OCI-LY7 (cell line): Measurements from ENCODE around the gene MRPS6. TPM values are rescaled to one million over a fixed set of nuclear protein-coding genes. Genes with fewer than 3 reads are reported as not detected.

ENCODE experiments used
- BruUV-seq: library from RNA; stranded (reverse); fragments of 400-500 nt; replicated peaks from 2 replicates; lab custom pipeline; 2021; lab: Mats Ljungman, UMichigan
- CTCF ChIA-PET: fragments of 300-600 bp; sonication (Branson Sonifier 250); formaldehyde crosslinking; loops from one replicate; lab custom pipeline; 2022; ENCODE audit warnings: antibody characterized with exemption; ENCODE audit not compliant: unreplicated experiment; lab: Charles Lee
- POLR2A ChIA-PET: fragments of 300-600 bp; sonication (Branson Sonifier 250); formaldehyde crosslinking; loops from one replicate; lab custom pipeline; 2022; ENCODE audit warnings: antibody characterized with exemption; lab: Charles Lee
- DNase-seq: peaks from one replicate; pipeline ENCODE4 v3.0.0-alpha.2; 2015; ENCODE audit warnings: low spot score
- H2AFZ ChIP-seq: fragments of 200-600 bp; sonication (generic), shearing (Covaris generic); 2 replicates; pipeline ENCODE4 v1.6.1; 2014; ENCODE audit warnings: mild to moderate bottlenecking, antibody characterized with exemption, low read length, moderate library complexity
- H3K27ac ChIP-seq: fragments of 200-600 bp; sonication (generic); 2 replicates; pipeline ENCODE4 v1.5.1; 2014; ENCODE audit warnings: mixed run types, low read depth, mild to moderate bottlenecking, moderate library complexity, low read length, inconsistent platforms; ENCODE audit not compliant: poor library complexity, severe bottlenecking
- H3K36me3 ChIP-seq: fragments of 200-600 bp; sonication (generic); 2 replicates; pipeline ENCODE4 v1.6.1; 2014; ENCODE audit warnings: mild to moderate bottlenecking, antibody characterized with exemption, low read length, moderate library complexity, mixed read lengths; ENCODE audit not compliant: insufficient read depth
- H3K4me1 ChIP-seq: fragments of 200-600 bp; sonication (generic); 2 replicates; pipeline ENCODE4 v1.5.1; 2014; ENCODE audit warnings: mild to moderate bottlenecking, low read length; ENCODE audit not compliant: insufficient read depth, poor library complexity, severe bottlenecking
- H3K4me2 ChIP-seq: fragments of 200-600 bp; sonication (generic); 2 replicates; pipeline ENCODE4 v1.6.1; 2014; ENCODE audit warnings: mild to moderate bottlenecking, low read length
- H3K4me3 ChIP-seq: fragments of 200-600 bp; sonication (generic); 2 replicates; pipeline ENCODE4 v1.5.1; 2014; ENCODE audit warnings: mild to moderate bottlenecking, low read depth, low read length; ENCODE audit not compliant: poor library complexity, severe bottlenecking
- H3K79me2 ChIP-seq: fragments of 200-600 bp; sonication (generic); 2 replicates; pipeline ENCODE4 v1.6.1; 2016; ENCODE audit warnings: low read depth, mild to moderate bottlenecking, low read length, moderate library complexity, mixed read lengths; ENCODE audit not compliant: insufficient read depth
- H3K9me2 ChIP-seq: fragments of 200-600 bp; sonication (generic); 2 replicates; pipeline ENCODE4 v1.6.1; 2016; ENCODE audit warnings: mild to moderate bottlenecking, low read length, mixed read lengths; ENCODE audit not compliant: insufficient read depth
- H3K9me3 ChIP-seq: fragments of 200-600 bp; sonication (generic); 2 replicates; pipeline ENCODE4 v1.6.1; 2014; ENCODE audit warnings: mild to moderate bottlenecking, mixed run types, low read length, mixed read lengths
- H4K20me1 ChIP-seq: fragments of 200-600 bp; sonication (generic); 2 replicates; pipeline ENCODE4 v1.6.1; 2014; ENCODE audit warnings: mild to moderate bottlenecking, antibody characterized with exemption, low read length, moderate library complexity, mixed read lengths; ENCODE audit not compliant: insufficient read depth
- CTCF ChIP-seq: fragments of 200-600 bp; sonication (generic); conservative IDR thresholded peaks from 2 replicates; pipeline ENCODE4 v1.5.1; 2014; ENCODE audit warnings: mild to moderate bottlenecking, antibody characterized with exemption, low read length, moderate library complexity, mixed read lengths
- EZH2phosphoT487 ChIP-seq: fragments of 200-600 bp; sonication (generic); IDR thresholded peaks from 2 replicates; pipeline ENCODE4 v1.6.1; 2018; ENCODE audit warnings: low read depth, borderline replicate concordance, mild to moderate bottlenecking, mixed run types, antibody characterized with exemption, low read length, moderate library complexity, mixed read lengths
- intact Hi-C: fragments of 100-400 bp; cut with micrococcal nuclease; formaldehyde crosslinking; loops from one replicate; pipeline ENCODE4 v1.10.0; 2022; ENCODE audit not compliant: unreplicated experiment
- total RNA-seq, 2 experiments: library from RNA; depleted of rRNA in 1 of 2; stranded (reverse); fragments of >200 nt in 1 of 2; shearing (Covaris generic) in 1 of 2; gene quantifications; 2 replicates each; pipeline ENCODE4 v1.2.3, GENCODE V29; 2014 to 2022

The MRPS6 gene
- total RNA-seq, 2 experiments from 2014 or later, result 20.9 to 56.1 TPM

- no peak for DNase-seq
- BruUV-seq, result no TSS peak
- ChIA-PET POLR2A (no interaction called here), CTCF (no interaction called here)
- Histone ChIP-seq H3K36me3 (no peaks in the 10 kb centered on the region), H3K4me1 (no peaks in the 10 kb centered on the region), H3K4me2 (no peak overlapping the region), H4K20me1 (no peaks in the 10 kb centered on the region), H3K9me3 (no peaks in the 10 kb centered on the region), H3K79me2 (no peaks in the 10 kb centered on the region), H2AFZ (no peak overlapping the region), H3K27ac (no peak overlapping the region), H3K4me3 (no peak overlapping the region), H3K9me2 (no peaks in the 10 kb centered on the region)
- TF ChIP-seq CTCF, result no peak
- TF ChIP-seq EZH2phosphoT487, result no peak
- intact Hi-C loops, result no loop called here
Measured at GRCh38 chr21:34157521-34157920, 84.1 kb downstream of the MRPS6 start.

GRCh38 chr21:34158866-34159835 lies 85.8 kb downstream of the MRPS6 start:
- no peak overlapping the region for H3K4me3 ChIP-seq
- intact Hi-C loops, result no loop called here
- POLR2A ChIA-PET, result interaction anchor here (0.6 kb wide), 2 partner anchors 8 to 200 kb away, joined by 3 to 4 read pairs; no protein-coding TSS in a partner anchor
- H3K9me3 ChIP-seq, result no peaks in the 10 kb centered on the region
- no peaks in the 10 kb centered on the region for H4K20me1 ChIP-seq
- no peaks in the 10 kb centered on the region for H3K36me3 ChIP-seq
- no peak overlapping the region for H3K4me2 ChIP-seq
- CTCF ChIA-PET, result no interaction called here
- DNase-seq, result no peak
- H3K9me2 ChIP-seq, result no peaks in the 10 kb centered on the region
- H3K79me2 ChIP-seq, result no peaks in the 10 kb centered on the region
- no peak overlapping the region for H2AFZ ChIP-seq
- TF ChIP-seq EZH2phosphoT487 (no peak), CTCF (no peak)
- H3K27ac ChIP-seq, result no peak overlapping the region
- no peaks in the 10 kb centered on the region for H3K4me1 ChIP-seq
- BruUV-seq, result no TSS peak

GRCh38 chr21:34166468-34166867 lies 93.1 kb downstream of the MRPS6 start:
- intact Hi-C loops, result no loop called here
- H3K4me2 ChIP-seq, result no peak overlapping the region
- H3K9me3 ChIP-seq, result peaks cover 29% of the 10 kb centered on the region
- no TSS peak for BruUV-seq
- H2AFZ ChIP-seq, result no peak overlapping the region
- no peak for TF ChIP-seq CTCF
- TF ChIP-seq EZH2phosphoT487, result no peak
- no peaks in the 10 kb centered on the region for H4K20me1 ChIP-seq
- H3K4me3 ChIP-seq, result no peak overlapping the region
- no peaks in the 10 kb centered on the region for H3K79me2 ChIP-seq
- DNase-seq, result peak; percentile 12
- H3K27ac ChIP-seq, result no peak overlapping the region
- no peaks in the 10 kb centered on the region for H3K4me1 ChIP-seq
- H3K36me3 ChIP-seq, result no peaks in the 10 kb centered on the region
- CTCF ChIA-PET, result no interaction called here
- POLR2A ChIA-PET, result interaction anchor here (0.5 kb wide), 1 partner anchor 90 kb away, joined by 4 read pairs; no protein-coding TSS in a partner anchor
- H3K9me2 ChIP-seq, result no peaks in the 10 kb centered on the region
